ENCODE measurements around the gene HSD17B1.
A peak's percentile ranks its signal among the peaks of the same experiment; 100 is the strongest.
"Not testable (repeated sequence)": the region's sequence is repeated elsewhere in the genome, so short reads cannot be mapped to it uniquely, and the experiment has no call there.

HSD17B1 gene

DNA sequence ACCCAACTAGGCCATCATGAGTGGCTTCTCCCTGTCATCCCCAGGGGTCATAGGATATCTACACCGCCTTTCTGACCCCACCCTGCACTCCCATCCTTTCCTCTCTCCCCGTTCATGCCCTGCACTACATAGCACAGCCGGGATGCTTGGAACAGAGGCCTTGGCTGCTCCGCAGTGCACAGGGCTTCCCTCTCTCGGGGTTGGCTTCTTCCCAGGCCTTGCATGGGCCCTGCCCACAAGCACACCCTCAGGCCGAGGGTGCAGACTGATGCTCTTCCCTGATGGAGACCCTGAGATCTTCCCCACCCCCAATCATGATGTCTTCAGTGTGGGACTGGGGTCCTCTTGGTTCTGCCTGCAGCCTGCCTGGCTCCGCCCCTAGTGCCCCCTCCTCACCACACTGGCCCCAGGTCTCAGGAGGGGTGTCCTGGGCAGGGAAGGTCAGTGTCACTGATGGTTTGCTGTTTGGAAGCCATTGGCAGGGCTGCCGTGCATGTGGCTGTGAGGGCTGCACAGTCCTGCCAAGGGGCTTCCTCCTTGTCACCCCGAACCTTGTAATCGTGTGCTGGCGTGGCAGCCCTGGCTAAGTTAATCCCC lies 31.0 kb upstream of the HSD17B1 start:
- no peak for DNase-seq
- in situ Hi-C loops (cut with HindIII; ENCODE audit: low pct_ligation_motif_present, low pct_unique_long_range_greater_than_20kb, low sequenced_read_pairs), result loop anchor here (10.0 kb wide), 1 partner anchor 207 kb away; no protein-coding TSS in a partner anchor

DNA sequence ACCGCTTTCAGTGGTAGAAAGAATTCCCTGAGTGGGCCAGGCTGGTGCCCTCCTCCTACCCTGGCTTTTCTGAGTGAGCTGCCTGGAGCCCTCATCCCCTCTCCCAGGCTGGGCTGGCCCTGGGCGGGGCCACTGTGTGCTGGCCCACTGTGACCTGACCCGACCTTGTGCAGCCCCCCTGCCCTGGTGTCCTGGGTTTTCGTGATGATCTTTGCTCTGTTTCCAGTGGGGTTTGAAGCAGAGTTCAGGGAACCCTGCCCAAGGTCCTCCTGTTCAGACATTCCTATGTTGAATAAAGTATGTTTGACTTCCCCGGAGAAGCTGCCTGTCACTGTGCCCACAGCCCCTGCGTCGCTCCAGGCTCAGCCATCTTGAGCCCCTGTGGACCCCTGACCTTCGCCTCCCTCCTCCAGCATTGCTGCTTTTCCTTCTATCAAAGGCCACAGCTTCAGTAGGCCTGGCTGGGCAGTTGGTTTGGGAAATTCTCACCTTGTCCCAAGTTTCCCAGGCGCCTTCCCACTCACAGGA lies 30.4 kb upstream of the HSD17B1 start:
- DNase-seq, result no peak

DNA sequence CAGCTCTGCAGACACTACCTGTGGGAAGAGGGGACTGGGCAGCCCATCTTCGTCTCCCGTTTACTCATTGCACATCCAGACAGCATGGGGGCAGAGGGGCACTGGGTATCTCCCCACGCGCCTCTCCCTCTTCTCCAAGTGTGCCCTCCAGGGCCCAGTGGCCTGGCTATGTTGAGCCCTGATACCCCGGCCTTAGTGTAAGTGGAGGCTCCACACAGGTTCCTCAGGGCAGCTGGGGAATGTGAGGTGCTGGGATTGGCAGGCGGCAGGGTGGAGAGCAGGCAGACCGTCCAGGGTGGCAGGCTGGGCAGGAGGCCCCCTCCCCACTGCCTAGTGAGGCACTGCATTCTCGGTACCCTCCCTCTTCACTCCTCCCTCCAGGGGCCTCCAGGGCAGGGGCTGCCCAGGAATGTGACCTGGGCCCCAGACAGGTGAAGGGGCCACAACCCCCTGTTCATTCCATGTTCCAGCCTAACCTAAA lies 29.9 kb upstream of the HSD17B1 start:
- in situ Hi-C loops (cut with HindIII; ENCODE audit: low pct_ligation_motif_present, low pct_unique_long_range_greater_than_20kb, low sequenced_read_pairs), result loop anchor here (10.0 kb wide), 1 partner anchor 208 kb away; no protein-coding TSS in a partner anchor
- DNase-seq, result no peak

More for the DNA sequence above, 30.4 kb upstream of the HSD17B1 start:
- in situ Hi-C loops (cut with HindIII; ENCODE audit: low pct_ligation_motif_present, low pct_unique_long_range_greater_than_20kb, low sequenced_read_pairs), result loop anchor here (10.0 kb wide), 1 partner anchor 208 kb away; no protein-coding TSS in a partner anchor

DNA sequence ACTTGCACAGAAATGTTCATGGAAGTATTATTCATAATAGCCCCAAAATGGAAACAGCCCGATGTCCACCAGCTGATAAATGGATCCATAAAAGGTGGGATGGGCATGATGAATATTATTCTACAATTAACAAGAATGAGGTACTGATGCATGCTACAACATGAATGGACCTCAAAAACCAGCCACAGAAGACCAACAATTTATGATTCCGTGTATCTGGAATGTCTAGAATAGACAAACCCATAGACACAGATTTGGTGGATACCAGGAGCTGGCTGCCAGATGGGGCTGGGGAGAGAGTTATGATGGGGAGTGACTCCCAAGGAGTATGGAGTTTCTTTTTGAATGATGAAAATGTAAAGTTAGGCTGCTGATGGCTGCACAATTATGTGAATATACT lies 27.5 kb upstream of the HSD17B1 start:
- no peak for DNase-seq
- in situ Hi-C loops (cut with HindIII; ENCODE audit: low pct_ligation_motif_present, low pct_unique_long_range_greater_than_20kb, low sequenced_read_pairs), result loop anchor here (10.0 kb wide), 1 partner anchor 210 kb away; no protein-coding TSS in a partner anchor

DNA sequence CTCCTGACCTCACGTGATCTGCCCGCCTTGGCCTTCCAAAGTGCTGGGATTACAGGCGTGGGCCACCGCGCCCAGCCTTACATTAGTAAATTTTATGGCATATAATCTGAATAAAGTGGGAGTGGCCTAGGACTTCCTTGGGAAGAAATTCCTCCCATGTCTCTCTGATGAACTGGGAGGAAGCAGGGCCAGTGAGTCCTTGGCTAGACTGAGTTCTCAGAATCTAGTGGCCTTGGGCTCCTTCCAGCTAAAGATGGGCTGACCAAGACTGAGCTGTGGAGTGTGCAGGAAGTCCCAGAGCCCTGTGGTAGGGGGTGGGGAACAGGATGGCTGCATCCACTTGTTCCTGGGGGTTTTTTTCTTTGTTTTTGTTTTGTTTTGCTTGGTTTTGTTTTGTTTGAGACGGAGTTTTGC lies 26.7 kb upstream of the HSD17B1 start:
- in situ Hi-C loops (cut with HindIII; ENCODE audit: low pct_ligation_motif_present, low pct_unique_long_range_greater_than_20kb, low sequenced_read_pairs), result loop anchor here (10.0 kb wide), 1 partner anchor 211 kb away; no protein-coding TSS in a partner anchor
- DNase-seq, result no peak

DNA sequence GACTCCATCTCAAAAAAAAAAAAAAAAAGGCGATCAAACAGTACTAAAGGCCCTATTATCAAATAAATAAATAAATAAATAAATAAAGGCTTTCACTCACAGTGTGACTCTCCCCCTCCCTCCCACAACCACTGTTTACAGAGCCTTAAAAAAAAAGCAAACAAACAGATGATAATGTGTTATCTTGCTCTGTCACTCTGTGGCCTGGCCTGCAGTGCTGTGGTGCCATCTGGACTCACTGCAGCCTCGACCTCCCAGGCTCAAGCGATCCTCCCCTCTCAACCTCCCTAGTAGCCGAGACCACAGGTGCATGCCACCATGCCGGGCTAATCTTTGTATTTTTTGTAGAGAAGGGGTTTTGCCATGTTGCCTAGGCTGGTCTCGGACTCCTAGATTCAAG lies 24.8 kb upstream of the HSD17B1 start:
- no peak for DNase-seq
- in situ Hi-C loops (cut with HindIII; ENCODE audit: low pct_ligation_motif_present, low pct_unique_long_range_greater_than_20kb, low sequenced_read_pairs), result loop anchor here (10.0 kb wide), 1 partner anchor 213 kb away; no protein-coding TSS in a partner anchor

DNA sequence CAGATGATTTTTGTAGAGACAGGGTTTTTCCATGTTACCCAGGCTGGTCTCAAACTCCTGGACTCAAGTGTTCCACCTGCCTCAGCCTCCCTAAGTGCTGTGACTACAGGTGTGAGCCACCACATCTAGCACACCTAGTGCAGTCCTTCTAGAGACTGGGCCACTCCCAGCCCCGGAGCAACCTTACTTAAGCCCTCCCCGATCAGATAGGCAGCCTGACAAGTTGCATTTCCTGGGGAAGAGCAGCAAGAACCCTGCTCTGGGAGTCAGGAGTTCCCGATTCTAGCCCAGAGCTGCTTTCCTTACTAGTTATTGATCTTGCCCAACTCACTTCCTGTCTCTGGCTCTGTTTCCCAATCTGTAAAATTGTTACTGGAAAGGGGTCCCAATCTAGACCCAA lies 23.7 kb upstream of the HSD17B1 start:
- in situ Hi-C loops (cut with HindIII; ENCODE audit: low pct_ligation_motif_present, low pct_unique_long_range_greater_than_20kb, low sequenced_read_pairs), result loop anchor here (10.0 kb wide), 1 partner anchor 214 kb away; no protein-coding TSS in a partner anchor
- DNase-seq, result no peak

DNA sequence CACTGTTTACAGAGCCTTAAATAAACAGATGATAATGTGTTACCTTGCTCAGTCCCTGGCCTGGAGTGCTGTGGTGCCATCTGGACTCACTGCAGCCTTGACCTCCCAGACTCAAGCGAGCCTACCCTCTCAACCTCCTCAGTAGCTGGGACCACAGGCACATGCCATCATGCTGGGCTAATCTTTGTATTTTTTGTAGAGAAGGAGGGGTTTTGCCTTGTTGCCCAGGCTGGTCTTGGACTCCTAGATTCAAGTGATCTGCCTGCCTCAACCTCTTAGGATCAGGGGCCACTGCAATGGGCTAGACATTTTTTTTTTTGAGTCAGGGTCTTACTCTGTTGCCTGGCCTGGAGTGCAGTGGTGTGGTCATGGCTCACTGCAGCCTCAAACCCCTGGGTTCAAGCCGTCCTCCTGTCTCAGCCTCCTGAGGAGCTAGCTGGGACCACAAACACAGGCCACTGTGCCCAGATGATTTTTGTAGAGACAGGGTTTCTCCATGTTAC lies 21.7 kb upstream of the HSD17B1 start:
- DNase-seq, result no peak
- in situ Hi-C loops (cut with HindIII; ENCODE audit: low pct_ligation_motif_present, low pct_unique_long_range_greater_than_20kb, low sequenced_read_pairs), result no loop called here

DNA sequence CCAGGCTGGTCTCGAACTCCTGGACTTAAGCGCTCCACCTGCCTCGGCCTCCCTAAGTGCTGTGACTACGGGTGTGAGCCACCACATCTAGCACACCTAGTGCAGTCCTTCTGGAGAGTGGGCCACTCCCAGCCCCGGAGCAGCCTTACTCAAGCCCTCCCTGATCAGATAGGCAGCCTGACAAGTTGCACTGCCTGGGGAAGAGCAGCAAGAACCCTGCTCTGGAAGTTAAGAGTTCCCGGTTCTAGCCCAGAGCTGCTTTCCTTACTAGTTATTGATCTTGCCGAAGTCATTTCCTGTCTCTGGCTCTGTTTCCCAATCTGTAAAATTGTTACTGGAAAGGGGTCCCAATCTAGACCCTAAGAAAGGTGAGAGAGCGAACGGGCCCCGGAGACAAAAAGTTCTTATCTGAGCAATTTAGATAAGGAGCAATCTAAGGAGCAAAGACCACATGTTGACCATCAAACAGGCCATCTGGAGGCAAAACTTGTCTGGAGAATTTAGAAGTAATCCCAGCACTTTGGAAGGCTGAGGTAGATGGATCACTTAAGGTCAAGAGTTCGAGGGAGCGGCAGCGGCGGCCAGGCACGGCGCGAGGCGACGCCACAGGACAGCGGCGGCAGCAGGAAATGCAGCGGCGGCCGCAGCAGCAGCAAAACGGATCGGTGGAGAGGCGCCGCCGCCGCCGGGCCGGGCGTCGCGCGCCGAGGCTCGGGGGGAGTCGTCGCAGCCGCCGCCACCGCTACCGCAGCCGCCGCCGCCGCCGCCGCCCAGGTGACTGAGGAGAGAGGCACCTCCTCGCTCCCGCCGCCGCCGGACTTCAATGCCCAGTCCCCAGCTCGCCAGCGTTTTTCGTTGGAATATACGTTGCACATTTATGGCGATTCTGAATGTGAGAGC lies 21.0 kb upstream of the HSD17B1 start:
- in situ Hi-C loops (cut with HindIII; ENCODE audit: low pct_ligation_motif_present, low pct_unique_long_range_greater_than_20kb, low sequenced_read_pairs), result no loop called here
- peak; percentile 67 for DNase-seq

DNA sequence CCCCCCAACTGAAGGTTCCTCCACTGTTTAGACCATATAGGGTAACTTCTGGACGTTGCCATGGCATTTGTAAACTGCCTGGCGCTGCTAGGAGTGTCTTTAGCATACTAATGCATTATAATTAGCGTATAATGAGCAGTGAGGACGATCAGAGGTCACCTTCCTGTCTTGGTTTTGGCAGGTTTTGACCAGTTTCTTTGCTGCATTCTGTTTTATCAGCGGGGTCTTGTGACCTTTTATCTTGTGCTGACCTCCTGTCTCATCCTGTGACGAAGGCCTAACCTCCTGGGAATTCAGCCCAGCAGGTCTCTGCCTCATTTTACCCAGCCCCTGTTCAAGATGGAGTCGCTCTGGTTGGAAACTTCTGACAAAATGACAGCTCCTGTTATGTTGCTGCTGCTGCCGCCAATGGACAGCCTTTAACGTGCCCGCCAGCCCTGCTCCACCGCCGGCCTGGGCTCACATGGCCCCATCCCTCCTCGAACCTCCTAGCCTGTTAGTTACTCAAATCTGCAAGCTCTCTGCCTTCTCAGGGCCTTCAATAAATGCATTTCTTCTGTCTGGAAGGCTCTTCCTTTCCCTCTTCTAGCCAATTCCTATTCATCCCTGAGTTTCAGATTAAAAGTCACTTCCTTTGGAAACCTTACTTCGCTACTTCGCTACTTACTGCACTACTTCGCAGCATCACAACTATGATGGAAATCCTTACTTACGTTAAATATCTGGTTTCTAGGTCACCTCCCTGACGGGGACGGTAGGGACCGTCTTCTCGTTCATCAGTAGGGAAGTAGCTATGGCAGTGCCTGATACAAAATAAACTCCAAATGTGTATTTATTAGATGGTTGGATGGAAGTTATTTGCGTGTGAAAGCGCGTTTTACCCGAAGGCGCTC lies 17.3 kb upstream of the HSD17B1 start:
- no peak for DNase-seq
- in situ Hi-C loops (cut with HindIII; ENCODE audit: low pct_ligation_motif_present, low pct_unique_long_range_greater_than_20kb, low sequenced_read_pairs), result no loop called here

DNA sequence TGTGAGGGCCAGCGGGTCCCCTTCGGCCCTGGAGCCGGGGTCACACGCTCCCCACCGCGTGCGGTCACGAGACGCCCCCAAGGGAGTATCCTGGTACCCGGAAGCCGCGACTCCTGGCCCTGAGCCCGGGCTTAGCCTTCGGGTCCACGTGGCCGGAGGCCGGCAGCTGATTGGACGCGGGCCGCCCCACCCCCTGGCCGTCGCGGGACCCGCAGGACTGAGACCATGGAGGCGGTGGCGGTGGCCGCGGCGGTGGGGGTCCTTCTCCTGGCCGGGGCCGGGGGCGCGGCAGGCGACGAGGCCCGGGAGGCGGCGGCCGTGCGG lies 16.7 kb upstream of the HSD17B1 start, which contains the start of gene NAGLU:
Gene NAGLU, plus strand, starts transcription at position 194 of the 324 bp plus-strand sequence. Its CDS starts 32 bp downstream, at position 226.
- DNase-seq, result peak; percentile 91
- in situ Hi-C loops (cut with HindIII; ENCODE audit: low pct_ligation_motif_present, low pct_unique_long_range_greater_than_20kb, low sequenced_read_pairs), result no loop called here

DNA sequence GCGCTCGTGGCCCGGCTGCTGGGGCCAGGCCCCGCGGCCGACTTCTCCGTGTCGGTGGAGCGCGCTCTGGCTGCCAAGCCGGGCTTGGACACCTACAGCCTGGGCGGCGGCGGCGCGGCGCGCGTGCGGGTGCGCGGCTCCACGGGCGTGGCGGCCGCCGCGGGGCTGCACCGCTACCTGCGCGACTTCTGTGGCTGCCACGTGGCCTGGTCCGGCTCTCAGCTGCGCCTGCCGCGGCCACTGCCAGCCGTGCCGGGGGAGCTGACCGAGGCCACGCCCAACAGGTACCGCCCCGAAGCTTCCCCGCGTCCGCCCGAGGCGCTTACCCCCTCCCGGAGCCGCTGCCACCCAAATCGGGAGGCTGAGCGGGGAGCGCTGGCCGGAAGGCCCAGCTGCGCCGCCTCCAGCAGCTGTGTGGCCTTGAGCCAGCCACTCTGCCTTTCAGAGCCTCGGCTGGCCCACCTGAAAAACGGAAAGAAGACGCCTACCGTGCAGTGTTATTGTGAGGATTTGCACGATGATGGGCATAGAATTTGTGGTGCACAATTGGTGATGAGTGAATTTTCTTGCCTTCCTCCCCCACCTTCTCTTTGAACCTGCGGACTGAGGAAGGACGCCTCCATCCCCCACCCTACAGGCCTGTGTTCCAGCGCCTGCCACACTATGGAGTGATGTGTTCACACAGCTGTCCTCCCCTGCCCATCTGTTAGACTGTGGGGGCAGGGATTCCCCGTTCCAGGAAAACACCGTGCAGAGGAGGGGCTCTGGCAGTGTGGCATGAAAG lies 16.2 kb upstream of the HSD17B1 start:
- peak; percentile 83 for DNase-seq
- in situ Hi-C loops (cut with HindIII; ENCODE audit: low pct_ligation_motif_present, low pct_unique_long_range_greater_than_20kb, low sequenced_read_pairs), result no loop called here

DNA sequence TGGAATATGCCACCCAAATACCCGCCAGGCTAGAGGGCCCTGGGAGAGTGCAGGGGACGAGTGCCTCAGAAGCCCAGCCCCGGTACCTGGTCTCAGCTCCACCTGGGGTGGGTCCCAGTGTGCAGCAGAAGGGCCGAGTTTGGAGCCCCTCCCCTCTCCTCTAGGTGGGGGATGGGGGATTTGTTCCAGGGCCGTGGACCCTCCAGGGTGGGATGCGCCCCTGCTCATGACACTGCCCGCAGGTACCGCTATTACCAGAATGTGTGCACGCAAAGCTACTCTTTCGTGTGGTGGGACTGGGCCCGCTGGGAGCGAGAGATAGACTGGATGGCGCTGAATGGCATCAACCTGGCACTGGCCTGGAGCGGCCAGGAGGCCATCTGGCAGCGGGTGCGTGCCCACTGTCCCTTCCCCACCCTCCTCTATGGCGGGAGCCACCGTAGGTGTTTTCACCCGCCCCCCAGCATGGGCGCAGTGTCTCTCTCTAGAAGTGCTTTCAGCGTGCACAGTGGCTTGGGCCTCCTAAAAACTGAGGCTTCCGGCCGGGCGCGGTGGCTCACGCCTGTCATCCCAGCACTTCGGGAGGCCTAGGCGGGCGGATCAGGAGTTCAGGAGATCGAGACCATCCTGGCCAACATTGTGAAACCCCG lies 15.4 kb upstream of the HSD17B1 start:
- no peak for DNase-seq
- in situ Hi-C loops (cut with HindIII; ENCODE audit: low pct_ligation_motif_present, low pct_unique_long_range_greater_than_20kb, low sequenced_read_pairs), result no loop called here

DNA sequence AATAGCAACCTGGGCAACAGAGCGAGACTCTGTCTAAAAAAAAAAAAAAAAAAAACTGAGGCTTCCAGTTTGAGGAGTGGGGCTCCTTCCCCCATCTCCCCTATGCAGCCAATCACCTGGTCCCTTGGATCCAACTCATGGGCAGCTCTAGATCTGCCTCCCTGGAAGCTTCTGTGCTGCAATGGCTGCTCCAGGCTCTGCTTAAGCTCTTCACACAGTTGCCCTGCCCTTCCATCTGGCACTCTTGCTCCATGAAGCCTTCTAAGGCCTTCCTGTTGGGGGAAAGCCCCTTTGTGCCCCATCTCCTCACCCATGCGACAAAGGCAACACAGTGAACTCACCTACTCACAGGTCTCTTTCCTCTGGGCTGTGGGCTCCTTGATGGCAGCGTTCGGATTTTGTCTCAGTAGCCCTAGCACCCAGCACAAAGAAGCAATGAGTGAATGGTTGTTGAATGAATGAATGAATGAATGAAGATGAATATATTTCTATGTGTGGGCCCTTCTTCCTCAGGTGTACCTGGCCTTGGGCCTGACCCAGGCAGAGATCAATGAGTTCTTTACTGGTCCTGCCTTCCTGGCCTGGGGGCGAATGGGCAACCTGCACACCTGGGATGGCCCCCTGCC lies 14.8 kb upstream of the HSD17B1 start:
- in situ Hi-C loops (cut with HindIII; ENCODE audit: low pct_ligation_motif_present, low pct_unique_long_range_greater_than_20kb, low sequenced_read_pairs), result no loop called here

DNA sequence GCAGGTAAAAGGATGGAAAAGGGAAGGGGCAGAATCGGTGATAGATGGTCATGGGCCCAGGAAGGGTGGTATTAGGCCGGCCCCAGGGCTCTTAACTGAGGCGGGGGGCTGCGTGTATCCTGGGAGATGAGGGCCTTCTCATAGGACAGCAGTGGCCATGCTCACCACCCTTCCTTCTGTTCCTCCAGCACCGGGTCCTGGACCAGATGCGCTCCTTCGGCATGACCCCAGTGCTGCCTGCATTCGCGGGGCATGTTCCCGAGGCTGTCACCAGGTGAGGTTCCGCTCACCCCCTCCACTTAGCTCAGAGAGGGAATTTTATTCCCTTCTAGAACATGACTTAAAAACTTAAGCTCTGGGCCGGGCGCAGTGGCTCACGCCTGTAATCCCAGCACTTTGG lies 14.2 kb upstream of the HSD17B1 start:
- in situ Hi-C loops (cut with HindIII; ENCODE audit: low pct_ligation_motif_present, low pct_unique_long_range_greater_than_20kb, low sequenced_read_pairs), result no loop called here
- no peak for DNase-seq

More for the DNA sequence above, 14.8 kb upstream of the HSD17B1 start:
- DNase-seq, result no peak

DNA sequence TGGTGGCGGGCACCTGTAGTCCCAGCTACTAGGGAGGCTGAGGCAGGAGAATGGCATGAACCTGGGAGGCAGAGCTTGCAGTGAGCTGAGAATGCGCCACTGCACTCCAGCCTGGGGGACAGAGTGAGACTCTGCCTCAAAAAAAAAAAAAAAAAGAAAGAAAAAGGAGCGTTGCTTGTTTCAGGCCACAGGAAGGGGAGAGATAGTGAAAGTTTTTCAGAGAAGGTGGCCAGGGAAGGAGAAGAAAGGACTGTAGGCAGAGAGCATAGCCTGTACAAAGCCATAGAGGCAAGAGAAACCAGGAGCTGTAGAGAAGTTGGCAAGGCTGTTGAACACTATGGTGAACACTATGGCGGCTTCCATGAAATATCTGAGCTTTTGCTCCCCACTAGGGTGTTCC lies 12.2 kb upstream of the HSD17B1 start:
- in situ Hi-C loops (cut with HindIII; ENCODE audit: low pct_ligation_motif_present, low pct_unique_long_range_greater_than_20kb, low sequenced_read_pairs), result not testable (repeated sequence)

More for the DNA sequence above, 12.2 kb upstream of the HSD17B1 start:
- not testable (repeated sequence) for DNase-seq
